MM.1S (cell line): ENCODE data around the gene DDAH2.

ENCODE experiments used
- DNase-seq: peaks from one replicate; pipeline ENCODE4 v3.0.0-alpha.2; 2015
- H2AFZ ChIP-seq: fragments of 300-600 bp; sonication (generic); 2 replicates; pipeline ENCODE4 v1.6.0; 2016; ENCODE audit warnings: antibody characterized with exemption, low read length
- H3F3A ChIP-seq: fragments of 300-600 bp; sonication (generic); 2 replicates; pipeline ENCODE4 v1.6.1; 2016; ENCODE audit warnings: mild to moderate bottlenecking, antibody characterized with exemption, low read length, moderate library complexity, mixed read lengths; ENCODE audit not compliant: insufficient read depth
- H3K27ac ChIP-seq: fragments of 300-600 bp; sonication (generic); 2 replicates; pipeline ENCODE4 v1.5.1; 2016; ENCODE audit warnings: mild to moderate bottlenecking, low read length
- H3K27me3 ChIP-seq: fragments of 300-600 bp; sonication (generic); replicated peaks from 2 replicates; pipeline ENCODE4 v1.6.0; 2016; ENCODE audit warnings: low read length; ENCODE audit not compliant: insufficient read depth
- H3K36me3 ChIP-seq: fragments of 300-600 bp; sonication (generic); replicated peaks from 2 replicates; pipeline ENCODE4 v1.6.1; 2016; ENCODE audit warnings: mild to moderate bottlenecking, low read length, mixed read lengths; ENCODE audit not compliant: insufficient read depth
- H3K4me1 ChIP-seq: fragments of 300-600 bp; sonication (generic); 2 replicates; pipeline ENCODE4 v1.6.1; 2016; ENCODE audit warnings: low read length, mixed read lengths
- H3K4me2 ChIP-seq: fragments of 300-600 bp; sonication (generic); 2 replicates; pipeline ENCODE4 v1.6.0; 2016; ENCODE audit warnings: low read depth, low read length
- H3K4me3 ChIP-seq: fragments of 300-600 bp; sonication (generic); 2 replicates; pipeline ENCODE4 v1.5.1; 2016; ENCODE audit warnings: low read length, mixed read lengths
- H3K79me2 ChIP-seq: fragments of 300-600 bp; sonication (generic); 2 replicates; pipeline ENCODE4 v1.6.1; 2016; ENCODE audit warnings: mixed run types, low read length, mixed read lengths
- H3K9ac ChIP-seq: fragments of 300-600 bp; sonication (generic); 2 replicates; pipeline ENCODE4 v1.6.1; 2016; ENCODE audit warnings: low read length, mixed read lengths
- H3K9me2 ChIP-seq: fragments of 300-600 bp; sonication (generic); replicated peaks from 2 replicates; pipeline ENCODE4 v1.6.1; 2016; ENCODE audit warnings: mild to moderate bottlenecking, low read length, mixed read lengths; ENCODE audit not compliant: insufficient read depth
- H3K9me3 ChIP-seq: fragments of 300-600 bp; sonication (generic); replicated peaks from 2 replicates; pipeline ENCODE4 v1.6.1; 2016; ENCODE audit warnings: mild to moderate bottlenecking, low read length, mixed read lengths; ENCODE audit not compliant: insufficient read depth
- H4K20me1 ChIP-seq: fragments of 300-600 bp; sonication (generic); 2 replicates; pipeline ENCODE4 v1.6.1; 2016; ENCODE audit warnings: mild to moderate bottlenecking, low read length, moderate library complexity, mixed read lengths; ENCODE audit not compliant: insufficient read depth
- EZH2 ChIP-seq: fragments of 300-600 bp; sonication (generic); optimal IDR thresholded peaks from 2 replicates; pipeline ENCODE3; 2017; ENCODE audit warnings: low read depth, mild to moderate bottlenecking, antibody characterized with exemption, low read length, mixed read lengths
- EZH2phosphoT487 ChIP-seq: fragments of 300-600 bp; sonication (generic); IDR thresholded peaks from 2 replicates; pipeline ENCODE4 v1.6.1; 2018; ENCODE audit warnings: antibody characterized with exemption, low read length
- TF ChIP-seq, protein P1 (sequence below): fragments of 300-600 bp; sonication (generic); IDR thresholded peaks from 2 replicates; pipeline ENCODE4 v1.5.1; 2016; ENCODE audit warnings: antibody characterized with exemption, low read length, mixed read lengths

Gene DDAH2

DNA sequence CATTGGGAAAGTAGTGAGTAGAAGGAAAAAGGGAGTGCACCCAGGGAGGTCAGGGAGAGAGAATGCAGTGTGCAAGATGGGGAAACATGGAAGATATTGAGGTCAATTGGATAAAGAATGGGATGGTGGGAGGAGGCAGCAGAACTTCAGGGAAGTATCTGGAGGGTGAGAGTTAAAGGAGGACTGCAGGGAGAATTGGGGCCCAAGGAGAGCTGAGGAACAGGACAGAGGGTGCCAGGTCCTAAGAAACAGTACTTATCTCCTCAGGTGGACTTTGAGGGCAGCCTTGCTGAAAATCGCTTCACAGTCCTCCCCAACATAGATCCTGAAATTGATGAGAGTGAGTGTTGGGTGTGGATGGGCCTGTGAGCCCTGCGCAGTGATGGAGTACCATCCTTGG, 29.2 kb upstream of the DDAH2 start:
- Histone ChIP-seq H3K36me3 (no peaks in the 10 kb centered on the region), H3K9me3 (no peaks in the 10 kb centered on the region)

DNA sequence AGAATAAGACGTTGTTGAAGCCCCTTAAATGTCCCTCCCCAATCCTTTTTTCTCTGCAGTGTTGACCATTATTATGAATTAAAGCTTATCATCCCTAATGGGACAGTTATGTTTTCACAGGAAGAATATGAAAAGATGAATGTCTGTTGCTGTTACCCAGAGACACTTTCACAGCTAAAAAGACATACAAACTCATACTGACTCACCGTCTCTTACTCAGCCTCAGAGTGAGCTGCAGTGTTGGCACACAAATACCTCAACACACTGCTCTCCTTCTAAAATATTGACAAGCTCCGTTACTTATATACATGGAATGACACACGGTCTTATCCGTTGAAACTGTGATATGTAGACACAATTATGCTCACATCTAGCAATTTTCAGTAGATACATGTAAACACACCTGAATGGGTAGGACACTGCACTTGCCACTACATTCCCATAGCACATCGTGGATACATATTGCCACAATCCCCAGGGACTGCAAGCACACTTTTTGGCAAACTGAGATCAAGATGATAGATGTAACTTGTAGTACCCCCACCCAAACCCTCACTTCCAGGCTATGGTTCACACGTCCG, 23.7 kb upstream of the DDAH2 start:
- H3F3A ChIP-seq = no peaks in the 10 kb centered on the region
- no peaks in the 10 kb centered on the region for H3K79me2 ChIP-seq
- no peak overlapping the region for H3K4me2 ChIP-seq

More for the DNA sequence above, 29.2 kb upstream of the DDAH2 start:
- no peaks in the 10 kb centered on the region for H3K79me2 ChIP-seq
- no peaks in the 10 kb centered on the region for H3F3A ChIP-seq
- DNase-seq = no peak
- no peaks in the 10 kb centered on the region for H3K27me3 ChIP-seq
- H4K20me1 ChIP-seq = no peaks in the 10 kb centered on the region
- H3K4me3 ChIP-seq = no peak overlapping the region
- no peak overlapping the region for H3K27ac ChIP-seq
- no peak overlapping the region for H2AFZ ChIP-seq
- no peaks in the 10 kb centered on the region for H3K4me1 ChIP-seq
- TF ChIP-seq EZH2 (no peak), EZH2phosphoT487 (no peak)
- TF ChIP-seq, protein P1, sequence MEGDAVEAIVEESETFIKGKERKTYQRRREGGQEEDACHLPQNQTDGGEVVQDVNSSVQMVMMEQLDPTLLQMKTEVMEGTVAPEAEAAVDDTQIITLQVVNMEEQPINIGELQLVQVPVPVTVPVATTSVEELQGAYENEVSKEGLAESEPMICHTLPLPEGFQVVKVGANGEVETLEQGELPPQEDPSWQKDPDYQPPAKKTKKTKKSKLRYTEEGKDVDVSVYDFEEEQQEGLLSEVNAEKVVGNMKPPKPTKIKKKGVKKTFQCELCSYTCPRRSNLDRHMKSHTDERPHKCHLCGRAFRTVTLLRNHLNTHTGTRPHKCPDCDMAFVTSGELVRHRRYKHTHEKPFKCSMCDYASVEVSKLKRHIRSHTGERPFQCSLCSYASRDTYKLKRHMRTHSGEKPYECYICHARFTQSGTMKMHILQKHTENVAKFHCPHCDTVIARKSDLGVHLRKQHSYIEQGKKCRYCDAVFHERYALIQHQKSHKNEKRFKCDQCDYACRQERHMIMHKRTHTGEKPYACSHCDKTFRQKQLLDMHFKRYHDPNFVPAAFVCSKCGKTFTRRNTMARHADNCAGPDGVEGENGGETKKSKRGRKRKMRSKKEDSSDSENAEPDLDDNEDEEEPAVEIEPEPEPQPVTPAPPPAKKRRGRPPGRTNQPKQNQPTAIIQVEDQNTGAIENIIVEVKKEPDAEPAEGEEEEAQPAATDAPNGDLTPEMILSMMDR = no peak
- H3K4me2 ChIP-seq = no peak overlapping the region
- H3K9me2 ChIP-seq = no peaks in the 10 kb centered on the region
- H3K9ac ChIP-seq = no peak overlapping the region

DNA sequence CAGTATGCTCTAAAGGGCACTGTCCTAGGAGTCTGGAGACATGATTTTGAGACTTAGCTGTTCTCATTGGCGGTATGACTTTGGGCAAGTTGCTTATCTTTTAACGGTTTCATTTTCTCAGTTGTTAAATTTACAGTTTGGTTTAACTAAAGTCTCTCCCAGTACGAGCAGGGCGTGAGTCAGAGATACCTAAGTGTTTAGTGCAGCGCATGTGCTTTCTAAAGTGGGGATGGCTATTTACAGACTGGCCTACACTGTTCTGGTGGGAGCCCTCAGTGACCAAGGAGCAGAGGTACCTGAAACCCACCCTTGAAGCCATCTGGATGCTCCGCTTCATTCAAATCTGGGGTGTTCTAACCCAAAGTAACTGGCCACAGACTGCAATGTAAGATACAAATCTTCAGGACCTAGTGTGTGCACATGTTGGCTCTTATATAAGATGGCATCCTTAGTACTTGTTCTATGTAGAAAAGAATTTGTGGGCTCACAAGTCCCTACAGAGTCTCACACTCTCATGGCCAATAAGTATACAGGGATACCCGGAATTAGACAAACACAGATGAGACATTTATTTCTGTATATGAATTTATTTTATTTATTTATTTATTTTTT, 21.4 kb upstream of the DDAH2 start:
- Histone ChIP-seq H3K4me3 (no peak overlapping the region), H3K36me3 (no peaks in the 10 kb centered on the region), H3K27me3 (no peaks in the 10 kb centered on the region), H3K79me2 (no peaks in the 10 kb centered on the region), H3K4me2 (no peak overlapping the region), H3K27ac (no peak overlapping the region), H4K20me1 (no peaks in the 10 kb centered on the region), H3K9ac (no peak overlapping the region), H3K9me3 (no peaks in the 10 kb centered on the region), H3F3A (no peaks in the 10 kb centered on the region), H2AFZ (no peak overlapping the region), H3K9me2 (no peaks in the 10 kb centered on the region), H3K4me1 (no peaks in the 10 kb centered on the region)
- no peak for DNase-seq
- TF ChIP-seq EZH2 (no peak), EZH2phosphoT487 (no peak)
- TF ChIP-seq, protein P1 = no peak

More for the DNA sequence above, 23.7 kb upstream of the DDAH2 start:
- TF ChIP-seq EZH2phosphoT487 = no peak
- TF ChIP-seq, protein P1 = no peak
- TF ChIP-seq EZH2 = no peak
- H3K27me3 ChIP-seq = no peaks in the 10 kb centered on the region
- no peaks in the 10 kb centered on the region for H4K20me1 ChIP-seq
- no peaks in the 10 kb centered on the region for H3K36me3 ChIP-seq
- no peak overlapping the region for H3K27ac ChIP-seq
- H3K9me3 ChIP-seq = no peaks in the 10 kb centered on the region
- no peak overlapping the region for H3K9ac ChIP-seq
- no peaks in the 10 kb centered on the region for H3K4me1 ChIP-seq
- no peak overlapping the region for H2AFZ ChIP-seq
- no peak for DNase-seq
- H3K9me2 ChIP-seq = no peaks in the 10 kb centered on the region
- H3K4me3 ChIP-seq = no peak overlapping the region
